ENCODE data around the gene ZNF366.
"Not testable (repeated sequence)": the region's sequence is repeated elsewhere in the genome, so short reads cannot be mapped to it uniquely, and the experiment has no call there.

The ZNF366 gene

DNA sequence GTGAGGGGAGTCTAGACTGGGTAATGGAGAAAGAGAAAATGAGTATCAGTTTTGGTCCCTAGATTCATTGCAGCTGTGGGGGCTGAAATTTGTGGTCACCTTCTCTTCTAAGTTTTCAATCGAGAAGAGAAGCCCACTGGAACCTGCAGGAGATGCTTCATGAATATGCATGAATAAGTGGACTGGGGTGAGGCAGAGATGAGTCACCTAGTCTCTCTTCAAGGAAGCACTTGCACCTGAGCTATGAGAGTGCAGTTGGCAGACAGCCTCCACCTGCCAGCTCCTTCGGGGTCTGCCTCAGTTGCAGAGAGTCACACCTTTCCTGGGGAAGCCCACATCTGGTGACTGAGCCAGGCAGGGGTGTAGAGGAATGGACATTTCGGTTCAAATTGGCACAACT is 69.1 kb downstream of the ZNF366 start:
- DNase-seq (ENCODE audit: low spot score), result no peak

DNA sequence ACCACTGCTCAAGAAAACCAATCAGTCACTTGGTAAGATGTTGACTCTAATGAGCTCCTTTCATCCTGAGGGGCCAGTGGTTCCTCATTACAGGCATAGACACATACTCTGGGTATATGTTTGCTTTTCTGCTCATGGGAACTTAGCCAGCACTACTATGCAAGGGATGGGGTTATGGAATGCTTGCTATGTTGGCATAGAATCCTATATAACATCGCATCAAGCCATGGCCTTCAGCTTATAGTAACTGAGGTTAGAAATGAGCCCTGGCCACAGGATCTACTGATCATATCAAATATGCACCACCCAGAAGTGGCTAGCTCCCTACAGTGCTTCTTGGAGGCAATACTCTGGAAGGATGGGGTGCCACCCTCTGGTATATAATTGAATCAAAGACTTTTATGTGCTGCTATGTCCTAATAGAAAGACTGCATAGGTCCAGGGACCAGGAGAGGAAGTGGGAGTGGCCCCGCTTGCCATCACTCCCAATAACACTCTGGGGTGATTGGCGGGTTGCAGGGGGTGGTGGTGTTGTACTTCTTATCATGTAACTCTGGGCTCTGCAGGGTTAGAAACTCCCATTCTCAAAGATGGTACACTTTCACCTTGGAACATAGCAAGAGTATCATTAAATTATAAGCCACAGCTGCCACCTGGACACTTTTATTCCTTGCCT is 70.3 kb downstream of the ZNF366 start:
- no peak for DNase-seq (ENCODE audit: low spot score)

DNA sequence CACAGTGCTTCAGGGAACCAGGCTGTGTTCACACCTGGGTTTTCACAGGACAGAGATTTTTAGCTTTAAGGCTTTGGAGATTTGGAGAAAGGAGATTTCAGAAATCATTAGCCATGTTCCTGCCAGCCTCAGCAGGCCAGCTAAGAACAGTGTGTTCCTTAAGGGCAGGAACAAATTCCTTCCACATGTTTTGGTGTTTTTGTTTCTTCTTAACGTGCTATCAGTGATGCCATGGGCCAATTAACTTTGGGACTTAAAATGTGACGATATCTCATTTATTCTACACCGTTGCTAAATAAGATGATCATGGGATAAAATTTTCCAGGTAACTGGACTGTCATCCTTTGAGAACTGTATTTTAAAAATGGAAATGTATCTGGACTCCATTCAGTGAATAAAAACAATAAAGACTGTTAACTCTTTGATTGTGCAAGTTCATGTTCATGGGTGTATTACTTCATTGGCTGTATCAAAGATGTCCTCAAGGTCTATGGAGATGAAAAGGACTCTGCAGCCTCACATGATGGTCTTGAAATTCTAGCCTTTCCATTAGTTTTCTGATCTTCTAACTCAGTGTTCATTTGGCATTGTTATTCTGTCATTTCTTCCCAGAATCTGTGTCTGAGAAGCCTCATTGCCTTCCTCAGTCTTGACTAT is 72.3 kb downstream of the ZNF366 start:
- no peak for DNase-seq (ENCODE audit: low spot score)

DNA sequence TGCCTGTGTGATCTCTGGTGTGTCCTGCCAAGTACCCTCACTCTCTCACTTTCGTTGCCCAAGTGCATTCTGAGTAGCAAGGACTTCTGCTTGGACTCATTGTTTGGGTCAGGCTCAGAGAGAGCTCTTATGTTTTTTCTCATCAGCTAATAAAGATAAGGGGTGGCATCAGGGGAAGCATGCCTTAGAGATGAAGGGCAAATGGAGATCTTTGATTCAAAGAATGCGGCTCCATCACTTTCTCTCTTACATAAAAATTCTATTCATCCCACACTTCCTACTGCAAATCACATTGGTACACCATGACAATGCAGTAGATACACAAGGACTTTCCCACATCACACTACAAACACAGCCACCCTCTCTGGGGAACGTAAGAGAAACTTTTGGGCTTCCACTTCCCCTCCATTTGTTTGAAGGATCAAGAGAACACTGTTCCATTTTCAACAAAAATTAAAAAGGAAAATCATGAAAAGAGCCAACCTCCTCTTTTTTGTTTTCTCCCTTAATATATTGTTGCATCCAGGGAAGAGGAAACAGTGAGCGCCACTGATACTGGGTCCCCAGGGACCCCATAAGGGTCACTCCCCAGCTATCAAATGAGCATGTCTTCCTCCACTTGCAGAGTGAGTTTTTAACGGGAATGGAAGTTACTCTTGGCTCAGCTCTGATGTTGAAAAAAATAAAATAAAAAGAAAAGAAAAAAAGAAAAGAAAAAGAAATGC is 73.0 kb downstream of the ZNF366 start:
- no peak for DNase-seq (ENCODE audit: low spot score)

DNA sequence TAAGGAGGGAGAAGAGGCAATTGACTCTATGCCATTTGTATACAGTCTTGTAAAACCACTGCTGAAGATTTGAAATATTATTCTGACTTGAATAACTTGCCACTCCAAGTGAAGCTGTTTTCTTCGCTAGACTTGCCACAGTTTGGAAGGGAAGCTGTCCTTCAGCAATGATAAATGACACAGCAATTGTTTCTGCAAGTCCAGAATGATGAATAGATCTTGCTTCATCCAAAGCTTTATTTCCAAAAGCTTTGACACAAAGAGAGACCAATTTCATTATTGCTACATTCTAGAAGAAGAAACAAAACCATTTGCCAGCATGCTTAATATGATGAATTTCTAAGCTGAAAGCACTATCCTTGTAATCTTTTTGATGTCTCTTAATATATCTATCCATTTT is 73.7 kb downstream of the ZNF366 start:
- no peak for DNase-seq (ENCODE audit: low spot score)

DNA sequence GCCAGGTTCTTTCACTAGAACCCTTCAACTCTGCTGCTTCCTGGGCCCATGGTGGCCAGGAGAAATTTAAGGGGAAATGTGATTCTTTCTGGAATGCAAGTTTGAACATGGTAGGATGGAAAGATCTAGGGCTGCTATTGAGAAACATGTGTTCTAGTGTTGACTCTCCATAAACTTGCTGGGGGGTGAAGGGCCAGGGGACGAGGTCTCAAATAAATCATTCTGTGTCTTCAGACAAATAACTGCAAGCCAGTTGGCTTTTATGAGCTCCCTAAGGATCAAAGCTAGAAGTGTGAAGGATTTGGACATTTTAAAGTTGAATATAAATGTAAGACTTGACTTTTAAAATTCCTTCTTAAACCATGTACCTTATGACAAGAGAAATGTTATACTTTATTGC is 78.5 kb downstream of the ZNF366 start:
- DNase-seq (ENCODE audit: low spot score), result no peak

DNA sequence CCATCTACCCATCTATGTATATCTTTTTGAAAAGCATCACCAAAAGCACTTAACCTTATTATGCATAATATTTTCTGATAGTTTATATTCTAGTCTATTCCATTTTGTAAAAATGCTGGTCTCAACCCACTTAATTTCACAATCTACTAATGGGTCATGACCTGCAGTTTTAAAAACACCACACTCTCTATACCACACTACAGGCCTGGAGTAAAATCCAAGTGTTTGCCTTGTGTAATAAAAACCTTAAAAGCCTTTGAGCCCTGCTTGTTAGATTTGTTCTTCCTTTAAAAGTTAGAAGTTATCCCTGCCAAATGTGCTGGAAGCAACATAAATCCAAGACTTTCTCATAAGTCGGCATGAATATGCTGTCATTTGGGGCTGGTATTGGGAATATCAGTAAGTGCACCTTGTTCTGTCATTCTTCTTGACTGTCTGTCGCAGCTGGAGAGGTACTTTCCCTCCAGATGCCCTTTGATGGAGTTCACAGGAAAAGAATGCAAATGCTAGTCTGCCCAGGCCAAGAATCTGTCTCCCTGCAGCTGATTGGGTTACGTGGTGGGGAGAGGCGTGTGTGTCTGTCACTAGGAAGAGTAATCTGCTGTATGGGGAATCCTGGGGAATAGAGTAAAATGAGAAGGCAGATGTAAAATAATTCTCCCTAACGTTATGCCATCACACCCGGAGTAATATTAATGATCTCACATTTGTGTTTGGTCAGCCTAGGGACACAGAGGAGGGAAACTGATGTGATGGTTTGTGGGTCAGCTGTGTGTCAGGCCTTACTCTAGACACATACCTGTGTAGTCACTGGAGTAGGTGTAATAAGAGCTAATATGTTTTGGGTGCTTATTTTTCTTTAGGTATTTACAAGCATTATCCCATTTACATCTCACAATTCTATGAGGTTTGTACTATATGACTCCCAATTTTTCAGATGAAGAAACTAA is 79.4 kb downstream of the ZNF366 start:
- DNase-seq (ENCODE audit: low spot score), result peak; percentile 67

DNA sequence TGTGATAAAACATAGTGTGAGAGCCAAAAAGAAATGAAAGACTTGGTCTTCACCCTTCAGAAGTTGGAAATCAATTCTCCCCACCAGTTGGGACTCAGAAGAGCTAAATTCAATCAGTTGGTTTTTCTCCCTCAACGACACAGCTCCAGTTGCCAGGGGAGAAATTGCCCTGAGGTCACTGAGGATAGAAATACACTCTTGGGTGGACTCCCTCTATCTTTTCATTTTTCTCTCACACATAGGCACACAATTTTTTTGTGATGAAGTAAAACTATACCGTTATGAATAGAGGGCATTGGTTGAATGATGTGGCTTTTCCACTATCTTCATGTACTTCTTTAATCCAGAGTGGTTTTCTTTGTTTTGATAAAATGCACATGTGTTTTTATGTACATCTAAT is 80.2 kb downstream of the ZNF366 start:
- no peak for DNase-seq (ENCODE audit: low spot score)

DNA sequence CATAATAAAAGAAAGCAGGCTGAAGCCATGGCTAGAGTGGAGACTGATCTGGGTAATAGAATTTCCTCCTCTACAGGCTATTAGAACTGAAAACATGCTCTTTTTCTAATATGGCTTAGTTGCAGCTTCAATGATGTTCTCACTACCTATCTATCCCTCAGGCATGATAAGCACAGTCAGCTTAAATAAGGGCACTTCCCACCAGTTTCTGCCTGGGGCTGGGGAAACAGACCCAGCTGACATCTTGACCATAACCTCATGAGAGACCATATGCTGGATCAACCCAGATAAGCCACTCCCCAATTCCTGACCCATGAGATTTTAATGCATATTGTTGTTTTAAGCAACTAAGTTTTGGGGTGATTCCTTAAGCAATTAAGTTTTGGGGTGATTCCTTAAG is 81.2 kb downstream of the ZNF366 start:
- no peak for DNase-seq (ENCODE audit: low spot score)

DNA sequence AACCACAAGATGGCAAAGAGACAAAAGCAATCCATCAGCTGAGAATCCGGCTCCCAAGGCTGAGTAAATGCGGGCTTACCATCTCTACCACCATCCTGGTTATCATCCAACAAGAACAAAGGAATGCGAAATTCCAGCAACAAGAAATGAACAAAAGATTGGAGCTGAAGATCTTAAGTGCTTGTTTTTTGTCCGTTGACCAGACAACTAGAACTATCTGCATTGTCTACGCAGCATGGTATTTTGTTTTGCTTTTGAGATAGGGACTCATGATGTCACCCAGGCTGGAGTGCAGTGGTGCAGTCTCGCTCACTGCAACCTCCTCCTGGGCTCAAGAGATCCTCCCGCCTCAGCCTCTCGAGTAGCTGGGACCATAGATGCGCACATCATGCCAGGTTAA is 88.9 kb downstream of the ZNF366 start:
- no peak for DNase-seq (ENCODE audit: low spot score)

DNA sequence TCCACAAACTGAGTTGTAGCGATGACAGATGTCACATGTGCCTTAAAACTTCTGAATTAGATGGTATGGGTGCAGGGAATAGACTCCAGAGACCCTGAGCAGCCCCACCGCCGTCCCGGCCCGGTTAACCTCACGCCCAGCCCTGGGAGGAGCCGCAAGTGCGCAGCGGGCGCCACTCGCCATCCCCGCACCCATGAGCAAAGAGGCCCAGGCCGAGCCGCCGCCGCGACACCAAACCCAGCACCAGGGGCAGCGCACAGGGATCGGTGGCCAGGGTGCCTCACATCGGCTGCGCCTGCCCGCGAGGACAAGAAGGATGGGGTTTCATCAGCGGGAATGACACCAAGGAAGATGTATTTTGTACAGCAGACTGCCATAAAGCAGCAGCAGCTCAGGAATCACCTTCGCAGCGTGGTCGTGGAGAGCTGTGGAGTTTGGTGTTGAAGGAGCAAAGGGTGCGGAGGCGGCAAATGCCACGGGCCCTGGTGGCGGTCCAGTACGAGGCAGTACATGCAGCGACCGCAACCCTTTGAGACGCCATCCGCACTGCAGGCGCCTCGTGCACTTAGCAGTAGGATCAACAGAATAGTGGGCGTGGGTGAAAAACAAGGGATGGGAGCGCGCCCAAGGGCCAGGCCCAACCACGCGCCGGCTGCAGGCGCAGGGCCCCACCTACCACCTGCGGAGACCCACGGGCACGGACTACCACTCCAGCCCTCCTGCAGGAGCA is 89.7 kb downstream of the ZNF366 start:
- DNase-seq (ENCODE audit: low spot score), result no peak

DNA sequence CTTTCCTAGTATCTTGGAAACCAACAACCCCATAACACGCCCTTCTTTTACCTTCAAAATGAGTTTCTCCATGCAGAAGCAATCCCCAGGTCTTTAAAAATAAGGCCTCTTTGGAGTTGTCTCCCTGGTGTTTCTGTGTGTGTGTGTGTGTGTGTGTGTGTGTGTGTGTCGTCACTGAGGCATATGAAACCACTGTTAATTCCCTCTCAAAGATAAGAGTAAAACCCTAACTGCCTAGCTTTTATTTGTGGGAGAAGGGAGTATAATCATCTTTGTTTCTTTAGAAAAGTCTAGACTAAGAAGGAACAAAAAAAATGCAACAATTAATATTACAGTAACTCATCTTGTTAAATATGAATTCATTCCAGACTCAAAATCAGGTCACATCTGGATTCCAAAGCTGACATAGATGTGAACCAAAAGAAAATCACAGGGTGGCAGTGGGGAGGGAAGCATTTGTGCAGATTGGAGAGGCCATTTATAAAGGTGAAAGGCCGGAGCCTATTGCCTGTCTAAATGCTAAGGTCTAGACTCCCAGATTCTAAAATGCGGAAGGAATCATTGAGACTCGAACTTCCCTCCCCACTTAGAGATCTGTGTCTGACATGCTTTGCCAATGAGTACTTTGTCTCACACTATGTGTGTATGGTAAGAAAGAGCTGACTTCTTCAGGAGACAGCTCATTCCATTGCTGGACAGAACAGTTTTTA is 91.4 kb downstream of the ZNF366 start:
- DNase-seq (ENCODE audit: low spot score), result no peak

DNA sequence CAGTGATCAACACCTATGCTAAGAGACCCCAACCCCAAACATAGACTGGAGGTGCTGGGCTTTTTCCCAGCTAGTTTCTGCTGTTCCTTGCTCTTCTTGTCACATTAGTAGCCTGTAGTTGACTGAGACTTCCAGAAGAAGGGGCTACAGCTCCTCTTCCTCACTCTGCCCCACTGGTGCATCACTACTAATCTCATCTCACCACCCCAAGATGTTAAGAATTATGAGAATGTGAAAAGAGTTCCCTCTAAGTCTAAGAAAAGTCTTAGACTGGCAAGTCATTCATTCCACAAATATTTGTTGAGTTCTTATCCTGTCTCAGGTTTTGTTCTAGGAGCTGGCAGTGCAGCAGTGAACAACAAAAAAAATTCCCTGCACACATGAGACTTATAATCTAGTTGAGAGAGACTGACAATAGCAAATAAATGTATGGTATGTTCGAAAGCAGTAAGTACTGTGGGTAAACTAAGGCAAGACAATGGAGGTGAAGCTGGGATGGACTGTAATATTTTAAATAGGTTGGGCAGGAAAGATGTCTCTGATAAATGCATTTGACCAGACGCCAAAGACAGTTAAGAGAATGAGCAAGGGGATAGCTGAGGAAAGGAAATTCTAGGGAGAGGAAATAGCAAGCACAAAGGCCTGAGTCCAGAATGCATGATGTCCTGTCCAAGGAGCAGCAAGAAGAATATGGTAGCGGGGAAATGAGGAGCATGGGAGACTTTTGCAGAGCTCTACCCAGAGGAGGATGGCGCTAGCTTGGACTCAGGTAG is 94.7 kb downstream of the ZNF366 start:
- peak; percentile 64 for DNase-seq (ENCODE audit: low spot score)

DNA sequence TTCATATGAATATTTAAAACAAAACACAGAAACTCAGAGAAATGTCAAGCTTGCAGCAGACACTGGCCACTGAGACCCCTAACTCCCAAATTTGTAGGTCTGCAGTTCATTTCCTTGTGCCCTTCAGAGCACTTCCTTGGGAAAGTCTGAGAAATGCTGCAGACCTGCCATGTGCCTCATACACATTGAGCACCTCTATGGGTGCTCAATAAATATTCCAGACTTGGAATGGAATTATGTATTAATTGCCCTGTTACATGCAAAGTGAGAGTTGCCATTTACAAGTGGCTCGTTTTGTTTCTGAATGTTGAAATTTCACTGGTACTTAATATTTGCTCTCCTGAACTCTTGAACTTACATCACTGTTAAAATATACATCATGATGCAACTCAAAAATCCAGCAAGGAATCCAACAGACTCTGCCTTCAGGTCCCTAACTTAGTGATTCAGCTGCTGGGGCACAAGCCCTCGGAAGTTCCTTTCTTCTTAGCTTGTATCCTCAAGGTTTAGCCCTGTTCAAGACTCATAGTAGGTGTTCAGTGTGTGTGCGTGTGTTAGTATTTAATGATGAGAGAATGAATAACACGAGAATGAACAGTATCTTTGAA is 96.4 kb downstream of the ZNF366 start:
- DNase-seq (ENCODE audit: low spot score), result no peak

DNA sequence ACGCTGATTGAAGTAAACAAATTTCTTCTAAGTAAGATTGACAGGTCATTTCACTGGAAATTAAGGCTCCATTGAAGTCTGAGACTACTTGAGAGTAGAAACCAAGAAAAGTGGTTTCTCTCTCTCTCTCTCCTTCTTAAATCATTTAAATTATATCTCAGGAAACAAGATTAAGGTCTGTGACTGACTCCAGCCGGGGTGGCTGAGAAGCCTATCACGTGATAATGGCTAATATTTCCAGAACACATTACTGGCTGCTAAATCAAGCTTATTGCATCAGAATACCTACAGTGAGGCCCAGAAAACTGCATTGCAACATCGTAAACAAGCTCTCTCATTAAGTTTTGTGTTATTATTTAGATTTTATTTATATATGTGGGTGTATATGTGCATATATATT is 98.6 kb downstream of the ZNF366 start:
- DNase-seq (ENCODE audit: low spot score), result peak; percentile 19

DNA sequence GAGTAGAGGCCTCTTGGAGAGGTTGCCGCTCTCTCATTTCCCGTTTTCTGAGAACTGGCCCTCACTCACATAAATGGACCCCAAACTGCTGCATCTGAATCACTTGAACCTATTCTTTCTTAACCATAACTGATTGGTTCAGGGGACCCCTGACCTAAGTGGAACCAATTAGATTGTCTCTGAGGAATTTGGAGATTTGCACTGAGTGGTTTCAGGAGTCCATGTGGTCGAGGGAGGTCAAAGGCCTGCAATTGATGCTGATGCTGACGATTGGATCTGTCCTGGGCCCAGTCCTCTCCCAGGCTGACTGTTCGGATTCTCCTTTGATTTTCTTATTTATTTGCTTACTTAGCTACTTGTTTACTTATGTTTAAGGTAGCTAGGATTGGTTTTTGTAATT is 99.1 kb downstream of the ZNF366 start:
- no peak for DNase-seq (ENCODE audit: low spot score)

DNA sequence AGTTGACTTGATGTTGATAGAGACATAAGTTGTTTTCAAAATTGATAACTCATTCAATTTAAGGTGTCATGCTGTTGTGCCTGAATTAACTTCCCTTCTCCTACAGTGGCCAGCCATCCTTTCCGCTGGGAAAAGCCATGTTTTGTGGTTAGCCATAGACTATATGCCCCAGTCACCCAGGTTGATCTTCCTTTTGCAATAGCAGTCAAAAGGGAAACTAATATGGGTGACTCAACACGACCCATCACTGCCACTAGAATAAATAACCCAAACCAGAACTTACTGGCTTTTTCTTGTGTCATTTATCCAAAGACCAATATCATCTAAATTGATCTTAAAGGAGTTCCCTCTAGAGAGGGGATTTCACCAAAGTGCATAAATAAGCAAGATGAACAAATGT is 99.7 kb downstream of the ZNF366 start:
- no peak for DNase-seq (ENCODE audit: low spot score)

DNA sequence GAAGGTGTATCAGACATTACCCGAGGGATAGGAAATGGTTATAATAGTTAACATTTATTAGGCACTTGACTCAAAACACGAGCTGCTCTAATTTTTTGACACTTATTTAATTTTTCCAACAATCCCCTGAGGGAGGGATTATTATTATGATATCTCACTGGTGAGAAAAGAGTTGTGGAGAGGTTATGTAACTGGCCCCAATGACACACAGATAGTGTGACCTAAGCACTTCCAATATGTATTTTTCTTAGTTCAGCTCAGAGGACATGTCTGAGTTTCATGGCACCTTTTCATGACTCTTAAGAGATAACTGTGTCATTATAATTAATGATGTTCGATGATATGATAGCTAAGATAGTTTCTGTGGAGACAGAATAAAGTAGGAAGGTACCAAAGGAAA is 100.1 kb downstream of the ZNF366 start:
- DNase-seq (ENCODE audit: low spot score), result no peak

DNA sequence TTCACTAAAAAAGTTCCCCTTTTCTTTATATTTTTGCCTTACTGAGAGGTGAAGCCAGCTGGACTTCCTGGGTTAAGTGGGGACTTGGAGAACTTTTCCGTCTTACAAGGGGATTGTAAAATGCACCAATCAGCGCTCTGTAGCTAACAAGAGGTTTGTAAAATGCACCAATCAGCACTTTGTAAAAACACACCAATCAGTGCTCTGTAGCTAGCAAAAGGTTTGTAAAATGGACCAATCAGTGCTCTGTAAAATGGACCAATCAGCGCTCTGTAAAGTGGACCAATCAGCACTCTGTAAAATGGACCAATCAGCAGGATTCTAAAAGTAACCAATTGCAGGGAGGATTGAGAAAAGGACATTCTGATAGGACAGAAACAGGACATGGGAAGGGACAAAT is 102.4 kb downstream of the ZNF366 start:
- DNase-seq (ENCODE audit: low spot score), result not testable (repeated sequence)

Data from GM03348 (cell line).